H4 (cell line): ENCODE results near the gene CRISP1. TPM values are rescaled to one million over a fixed set of nuclear protein-coding genes. Genes with fewer than 3 reads are reported as not detected.
"Not testable (repeated sequence)": the region's sequence is repeated elsewhere in the genome, so short reads cannot be mapped to it uniquely, and the experiment has no call there.

ENCODE experiments used
- DNase-seq: peaks from one replicate; pipeline ENCODE4 v3.0.0-alpha.2; 2015; ENCODE audit warnings: low spot score
- total RNA-seq: library from RNA; depleted of rRNA; stranded (reverse); fragments of >200 nt; shearing (Covaris generic); gene quantifications from 2 replicates; pipeline ENCODE4 v1.2.3, GENCODE V29; 2014; rRNA removed

CRISP1 gene
- total RNA-seq, 1 experiment from 2014 or later = not detected

GRCh38 chr6:49839957-49840356 is 26.4 kb downstream of the CRISP1 start:
- DNase-seq = no peak

- DNase-seq = no peak
Measured at GRCh38 chr6:49839162-49839561, 27.2 kb downstream of the CRISP1 start.

- DNase-seq = no peak
Measured at GRCh38 chr6:49835140-49835539, 31.2 kb downstream of the CRISP1 start.

GRCh38 chr6:49833386-49833785 is 32.9 kb downstream of the CRISP1 start:
- no peak for DNase-seq

DNA sequence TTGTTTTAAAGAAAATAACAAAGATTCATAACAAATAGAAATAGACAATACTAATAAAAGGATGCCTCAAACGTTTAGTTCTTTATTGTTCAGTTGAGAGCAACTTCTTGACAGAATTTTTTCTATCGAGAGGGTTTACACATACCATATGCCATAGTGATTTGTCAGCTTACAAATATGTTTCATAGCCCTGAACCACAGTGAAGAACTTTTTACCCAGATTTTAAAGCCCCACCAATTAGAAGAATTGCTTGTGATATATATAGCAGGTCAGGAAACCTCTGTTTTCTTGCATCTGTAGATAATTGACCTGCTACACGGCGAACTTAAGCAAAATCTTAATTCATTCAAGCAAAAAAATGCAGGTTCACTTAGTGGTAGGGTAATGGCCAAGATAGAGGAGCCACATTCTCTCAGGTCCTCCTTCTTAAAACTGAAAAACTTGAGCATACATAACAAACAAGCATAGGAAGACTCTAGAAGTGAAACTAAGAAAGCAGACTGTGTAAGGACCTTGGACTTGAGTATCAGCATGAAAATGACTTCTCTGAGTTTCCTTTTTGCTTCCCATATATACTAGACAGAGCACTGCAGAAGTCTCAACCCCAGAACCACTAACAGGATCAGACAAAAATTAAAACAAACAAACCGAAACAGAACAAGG is 39.5 kb downstream of the CRISP1 start:
- DNase-seq = peak; percentile 12

GRCh38 chr6:49815166-49815565 is 51.2 kb downstream of the CRISP1 start:
- no peak for DNase-seq

DNA sequence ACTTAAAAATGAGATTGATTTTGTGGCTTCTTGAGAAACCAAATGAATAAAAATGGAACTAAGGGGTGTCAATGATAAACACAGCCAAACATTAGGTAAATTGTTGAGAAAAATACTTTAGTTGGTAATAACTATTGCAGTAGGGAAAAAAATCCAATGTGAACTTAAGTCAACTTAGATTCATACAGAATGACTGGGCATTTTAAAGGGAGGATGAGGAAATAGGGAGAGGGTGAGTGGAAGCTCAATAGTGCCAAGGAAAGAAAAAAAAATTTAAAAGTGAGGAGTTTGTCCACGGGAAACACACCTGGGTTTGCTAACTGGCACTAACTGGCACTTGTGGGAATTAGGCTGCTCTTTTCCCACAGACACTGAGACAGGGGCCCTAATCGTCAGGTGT is 53.1 kb downstream of the CRISP1 start:
- no peak for DNase-seq

DNA sequence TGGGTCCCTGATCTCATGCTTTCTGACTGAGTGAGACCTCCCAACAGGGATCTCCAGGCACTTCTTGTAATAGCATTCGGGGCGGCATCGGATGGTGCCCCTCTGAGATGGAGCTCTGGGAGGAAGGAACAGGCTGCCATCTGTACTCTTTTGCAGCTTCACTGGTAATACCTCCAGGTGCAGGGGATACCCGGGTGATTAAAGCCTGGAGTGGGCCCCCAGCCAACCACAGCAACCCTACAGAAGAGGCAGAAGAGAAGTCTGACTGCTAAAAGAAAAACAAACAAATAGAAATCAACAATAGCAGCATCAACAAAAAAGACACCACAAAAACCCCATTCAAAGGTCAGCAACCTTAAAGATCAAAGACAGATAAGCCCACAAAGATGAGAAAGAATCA is 60.2 kb downstream of the CRISP1 start:
- DNase-seq = no peak

GRCh38 chr6:49805246-49805645 is 61.1 kb downstream of the CRISP1 start:
- no peak for DNase-seq

DNA sequence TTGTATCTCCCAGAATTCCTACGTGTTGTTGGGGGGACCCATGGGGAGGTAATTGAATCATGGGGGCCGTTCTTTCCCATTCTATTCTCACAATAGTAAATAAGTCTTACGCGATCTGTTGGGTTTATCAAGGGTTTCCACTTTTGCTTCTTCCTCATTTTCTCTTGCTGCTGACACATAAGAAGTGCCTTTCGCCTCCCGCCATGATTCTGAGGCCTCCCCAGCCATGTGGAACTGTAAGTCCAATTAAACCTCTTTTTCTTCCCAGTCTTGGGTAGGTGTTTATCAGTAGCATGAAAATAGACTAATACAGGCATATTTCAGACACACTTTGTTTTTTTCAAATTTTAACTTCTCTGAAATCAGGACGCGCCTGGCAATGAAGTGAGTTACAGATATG is 64.8 kb downstream of the CRISP1 start:
- DNase-seq = no peak

DNA sequence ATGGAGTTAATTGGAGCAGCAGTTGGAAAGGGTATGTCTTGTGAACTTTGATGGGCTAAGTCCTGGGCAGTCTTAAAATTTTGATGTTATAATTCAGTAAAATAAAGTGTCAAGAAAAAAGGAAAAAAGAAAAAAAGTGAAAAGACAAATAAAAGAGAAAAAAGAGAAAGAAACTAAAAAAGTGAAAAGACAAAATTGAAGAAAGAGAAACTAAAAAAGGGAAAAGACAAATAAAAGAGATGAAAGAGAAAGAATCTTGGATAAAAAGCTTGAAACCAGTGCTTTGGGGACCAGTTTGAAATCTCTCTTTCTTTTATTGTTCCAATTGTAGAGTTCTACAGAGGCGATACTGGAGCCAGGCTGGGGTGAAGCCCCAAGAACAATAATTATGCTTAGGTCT is 67.2 kb downstream of the CRISP1 start:
- DNase-seq = no peak

- DNase-seq = not testable (repeated sequence)
Measured at GRCh38 chr6:49796842-49797455, 69.4 kb downstream of the CRISP1 start.

GRCh38 chr6:49790341-49790740 is 76.0 kb downstream of the CRISP1 start:
- no peak for DNase-seq

- peak; percentile 48 for DNase-seq
Measured at GRCh38 chr6:49787176-49787575, 79.2 kb downstream of the CRISP1 start, which contains the start of gene PGK2. Gene PGK2, minus strand, starts transcription at chr6:49787285. Its CDS starts 98 bp downstream, at chr6:49787187.

DNA sequence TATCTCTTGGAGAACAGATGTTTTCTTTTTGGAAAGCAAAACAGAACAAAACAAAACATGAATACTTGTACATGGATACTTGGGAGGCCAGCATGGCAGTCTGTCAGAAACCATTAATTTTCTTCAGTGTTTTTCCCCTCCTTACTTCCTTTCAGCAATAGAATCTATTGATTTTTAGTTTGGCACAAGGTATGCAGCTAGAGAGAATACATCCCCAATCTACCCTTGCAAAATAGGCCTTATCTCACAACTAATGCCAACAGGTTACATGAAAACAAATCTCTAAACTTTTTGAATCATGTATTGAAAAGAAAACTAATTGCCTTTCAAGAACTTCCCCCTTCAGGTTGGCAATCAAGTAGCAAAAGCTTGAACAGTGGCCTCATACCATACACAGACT is 82.1 kb downstream of the CRISP1 start:
- DNase-seq = no peak

Other genes starting within 250 kb of the CRISP1 start
- gene RHAG, start 229.7 kb downstream of the CRISP1 start, total RNA-seq = not detected in 2 replicates
- gene CRISP2, start 153.0 kb downstream of the CRISP1 start, total RNA-seq = 0.08 and 0.23 TPM in 2 replicates
- not detected in 2 replicates for gene CRISP3, start 122.1 kb downstream of the CRISP1 start, total RNA-seq
- not detected in 2 replicates for gene PGK2, start 79.2 kb downstream of the CRISP1 start, total RNA-seq
- not detected in 2 replicates for gene DEFB114, start 97.6 kb upstream of the CRISP1 start, total RNA-seq
- gene DEFB113, start 103.1 kb upstream of the CRISP1 start, total RNA-seq = not detected in 2 replicates
- not detected in 2 replicates for gene DEFB110, start 155.5 kb upstream of the CRISP1 start, total RNA-seq
- not detected in 2 replicates for gene DEFB112, start 183.4 kb upstream of the CRISP1 start, total RNA-seq